OCI-LY1 (cell line): Measurements from ENCODE around the gene LINC00237.

Source experiments
- CTCF ChIP-seq: fragments of 200-600 bp; sonication (generic), shearing (Covaris generic); IDR thresholded peaks from 2 replicates; pipeline ENCODE4 v1.5.1; 2017; ENCODE audit warnings: mild to moderate bottlenecking, antibody characterized with exemption, low read length, moderate library complexity, mixed read lengths
- EZH2 ChIP-seq: fragments of 200-600 bp; sonication (generic), shearing (Covaris generic); IDR thresholded peaks from 2 replicates; pipeline ENCODE4 v1.8.0; 2017; ENCODE audit warnings: borderline replicate concordance, mixed run types, mild to moderate bottlenecking, antibody characterized with exemption, low read length, moderate library complexity, mixed read lengths

GRCh38 chr20:21114584-21114983 lies 8.4 kb upstream of the LINC00237 start:
- TF ChIP-seq CTCF = no peak
- no peak for TF ChIP-seq EZH2
